Epithelial cell of esophagus (primary cell): ENCODE measurements around the gene IL1R2.

Experiments
- DNase-seq: peaks from one replicate; pipeline ENCODE4 v3.0.0; 2010; ENCODE audit warnings: low read depth
- H3K4me3 ChIP-seq: 2 replicates; pipeline ENCODE4 v1.5.1; 2011; ENCODE audit warnings: mild to moderate bottlenecking, low read length, control low read depth
- TF ChIP-seq, protein P1 (sequence below): IDR thresholded peaks from 2 replicates; pipeline ENCODE4 v1.5.1; 2011; ENCODE audit warnings: low read depth, mild to moderate bottlenecking, low read length, control low read depth, inconsistent platforms; ENCODE audit not compliant: insufficient read depth; ENCODE audit errors: missing control alignments

The IL1R2 gene

GRCh38 chr2:101974663-101975062, 17.1 kb upstream of the IL1R2 start:
- DNase-seq, result no peak

DNA sequence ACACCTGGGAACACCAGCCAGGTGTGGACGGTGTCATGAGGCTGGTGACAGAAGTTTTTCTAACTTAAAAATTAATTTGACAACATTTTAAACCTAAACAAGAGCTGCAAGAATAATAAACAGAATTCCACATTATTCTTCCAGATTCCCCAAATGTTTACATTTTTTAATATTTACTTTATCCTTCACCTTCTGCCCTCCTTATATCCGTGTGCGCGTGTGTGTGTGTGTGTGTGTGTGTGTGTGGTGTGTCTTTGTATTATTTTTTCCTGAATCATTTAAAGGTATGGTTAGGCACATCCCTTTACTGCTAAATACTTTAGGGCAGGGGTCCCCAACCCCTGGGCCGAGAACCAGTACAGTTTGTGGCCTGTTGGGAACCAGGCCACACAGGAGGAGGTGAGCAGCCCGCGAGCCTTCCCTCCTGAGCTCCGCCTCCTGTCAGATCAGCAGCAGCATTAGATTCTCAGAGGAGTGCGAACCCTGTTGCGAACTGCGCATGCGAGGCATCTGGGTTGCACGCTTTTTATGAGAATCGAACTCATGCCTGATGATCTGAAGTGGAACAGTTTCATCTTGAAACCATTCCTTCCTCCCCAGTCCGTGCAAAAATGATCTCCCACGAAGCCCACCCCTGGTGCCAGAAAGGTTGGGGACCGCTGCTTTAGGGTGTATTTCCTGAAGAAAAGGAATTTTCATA, 16.4 kb upstream of the IL1R2 start:
- TF ChIP-seq, protein P1, sequence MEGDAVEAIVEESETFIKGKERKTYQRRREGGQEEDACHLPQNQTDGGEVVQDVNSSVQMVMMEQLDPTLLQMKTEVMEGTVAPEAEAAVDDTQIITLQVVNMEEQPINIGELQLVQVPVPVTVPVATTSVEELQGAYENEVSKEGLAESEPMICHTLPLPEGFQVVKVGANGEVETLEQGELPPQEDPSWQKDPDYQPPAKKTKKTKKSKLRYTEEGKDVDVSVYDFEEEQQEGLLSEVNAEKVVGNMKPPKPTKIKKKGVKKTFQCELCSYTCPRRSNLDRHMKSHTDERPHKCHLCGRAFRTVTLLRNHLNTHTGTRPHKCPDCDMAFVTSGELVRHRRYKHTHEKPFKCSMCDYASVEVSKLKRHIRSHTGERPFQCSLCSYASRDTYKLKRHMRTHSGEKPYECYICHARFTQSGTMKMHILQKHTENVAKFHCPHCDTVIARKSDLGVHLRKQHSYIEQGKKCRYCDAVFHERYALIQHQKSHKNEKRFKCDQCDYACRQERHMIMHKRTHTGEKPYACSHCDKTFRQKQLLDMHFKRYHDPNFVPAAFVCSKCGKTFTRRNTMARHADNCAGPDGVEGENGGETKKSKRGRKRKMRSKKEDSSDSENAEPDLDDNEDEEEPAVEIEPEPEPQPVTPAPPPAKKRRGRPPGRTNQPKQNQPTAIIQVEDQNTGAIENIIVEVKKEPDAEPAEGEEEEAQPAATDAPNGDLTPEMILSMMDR, result no peak
- no peak for DNase-seq
- no peak overlapping the region for H3K4me3 ChIP-seq

More at GRCh38 chr2:101974663-101975062, 17.1 kb upstream of the IL1R2 start:
- H3K4me3 ChIP-seq, result no peak overlapping the region
- TF ChIP-seq, protein P1, result no peak

- no peak for DNase-seq
- H3K4me3 ChIP-seq, result no peak overlapping the region
- TF ChIP-seq, protein P1, result no peak
Measured at GRCh38 chr2:101976891-101977290, 14.9 kb upstream of the IL1R2 start.

GRCh38 chr2:101980368-101980767, 11.4 kb upstream of the IL1R2 start:
- no peak overlapping the region for H3K4me3 ChIP-seq
- DNase-seq, result peak; percentile 18
- TF ChIP-seq, protein P1, result no peak

DNA sequence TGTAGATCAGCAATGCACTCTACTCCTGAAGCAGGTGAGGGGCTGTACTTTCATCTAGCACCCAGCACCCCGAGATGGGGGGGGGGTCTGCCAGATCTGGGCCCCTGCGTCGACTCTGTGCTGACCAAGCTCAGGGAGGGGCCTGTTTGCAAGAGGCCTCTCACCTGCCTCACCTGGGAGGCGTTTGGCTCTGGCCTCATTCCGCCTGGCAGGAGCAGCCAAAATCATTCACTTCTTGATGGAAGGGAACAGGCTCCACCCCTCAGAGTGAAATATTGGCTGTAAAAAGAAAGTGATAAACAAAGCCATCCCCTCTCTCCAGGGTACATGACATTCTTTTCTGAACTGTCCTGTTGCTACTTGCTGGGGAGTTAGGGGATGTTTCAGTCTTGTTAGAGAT, 10.7 kb upstream of the IL1R2 start:
- TF ChIP-seq, protein P1, result no peak
- no peak overlapping the region for H3K4me3 ChIP-seq
- no peak for DNase-seq

DNA sequence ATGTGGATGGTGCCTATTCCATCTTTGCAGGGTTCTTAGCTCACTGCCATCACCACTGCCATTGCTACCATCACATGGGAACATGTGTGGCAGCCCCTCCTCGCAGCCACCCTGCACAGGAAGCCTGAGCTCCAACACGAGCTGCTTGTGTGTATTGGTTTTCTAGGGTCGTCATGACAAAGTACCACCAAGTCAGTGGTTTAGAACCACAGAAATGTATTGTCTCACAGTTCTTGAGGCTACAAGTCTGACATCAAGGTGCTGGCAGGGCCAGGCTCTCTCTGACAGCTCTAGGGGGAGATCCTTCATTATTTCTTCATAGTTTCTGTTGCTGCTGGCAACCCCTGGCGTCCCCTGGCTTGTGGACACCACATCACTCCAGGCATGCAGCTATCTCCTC, 10.3 kb upstream of the IL1R2 start:
- no peak overlapping the region for H3K4me3 ChIP-seq
- TF ChIP-seq, protein P1, result no peak
- no peak for DNase-seq

DNA sequence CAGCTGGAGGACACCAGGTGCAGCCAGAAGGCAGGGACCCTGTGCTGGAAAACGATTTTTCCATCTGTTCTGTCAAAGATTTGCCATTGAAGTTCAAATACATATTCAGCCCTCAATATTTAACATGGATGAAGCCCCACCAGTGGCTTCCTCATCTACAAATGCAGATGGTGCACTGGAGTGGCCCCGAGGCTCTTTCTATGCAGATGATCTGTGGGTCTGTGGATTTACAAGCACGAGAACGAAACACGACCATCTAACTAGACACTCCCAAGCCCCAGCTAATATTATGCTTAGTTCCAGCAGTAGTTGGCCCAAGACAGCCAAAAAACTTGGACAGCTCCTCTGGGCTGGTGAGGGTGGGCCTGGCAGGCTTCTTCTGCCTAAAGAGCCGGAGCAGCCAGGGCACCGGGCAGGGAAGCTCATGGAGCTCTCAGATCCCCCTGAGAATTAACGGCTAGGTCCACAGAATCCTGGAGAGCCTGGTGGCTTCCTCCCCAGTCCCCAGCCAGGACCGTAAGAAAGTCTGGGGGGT, 9.2 kb upstream of the IL1R2 start:
- DNase-seq, result no peak
- no peak overlapping the region for H3K4me3 ChIP-seq
- TF ChIP-seq, protein P1, result no peak
